A673 (cell line): ENCODE measurements around the gene DCAF17. TPM values are rescaled to one million over a fixed set of nuclear protein-coding genes. Genes with fewer than 3 reads are reported as not detected.

Source experiments
- BruUV-seq: library from RNA; stranded (reverse); fragments of 400-500 nt; replicated peaks from 2 replicates; lab custom pipeline; 2021; lab: Mats Ljungman, UMichigan
- CTCF ChIA-PET: fragments of 300-600 bp; sonication (Branson Sonifier 250); formaldehyde crosslinking; loops from one replicate; lab custom pipeline; 2022; ENCODE audit warnings: antibody characterized with exemption; lab: Charles Lee
- POLR2A ChIA-PET: fragments of 300-600 bp; sonication (Branson Sonifier 250); formaldehyde crosslinking; loops from one replicate; lab custom pipeline; 2022; ENCODE audit warnings: antibody characterized with exemption; ENCODE audit not compliant: low non-redundant PET; lab: Charles Lee
- DNase-seq: peaks from one replicate; pipeline ENCODE4 v3.0.0-alpha.2; 2015; ENCODE audit warnings: low spot score
- H3K27ac ChIP-seq: fragments of 200-600 bp; sonication (generic); 2 replicates; pipeline ENCODE4 v1.5.1; 2016; ENCODE audit warnings: mixed run types, low read depth, mild to moderate bottlenecking, mixed read lengths, antibody characterized with exemption, low read length; ENCODE audit not compliant: poor library complexity, severe bottlenecking
- H3K27me3 ChIP-seq: fragments of 200-600 bp; sonication (generic); replicated peaks from 2 replicates; pipeline ENCODE4 v1.6.1; 2017; ENCODE audit warnings: mixed run types, low read depth, mild to moderate bottlenecking, mixed read lengths, antibody characterized with exemption, low read length; ENCODE audit not compliant: insufficient read depth, poor library complexity
- H3K36me3 ChIP-seq: fragments of 200-600 bp; sonication (generic); 2 replicates; pipeline ENCODE4 v1.6.1; 2016; ENCODE audit warnings: mixed run types, mild to moderate bottlenecking, mixed read lengths, antibody characterized with exemption, low read length; ENCODE audit not compliant: insufficient read depth, poor library complexity, severe bottlenecking
- H3K4me1 ChIP-seq: fragments of 200-600 bp; sonication (generic); 2 replicates; pipeline ENCODE4 v1.6.1; 2017; ENCODE audit warnings: mixed run types, mild to moderate bottlenecking, mixed read lengths, antibody characterized with exemption, low read length; ENCODE audit not compliant: insufficient read depth, poor library complexity, severe bottlenecking
- H3K4me3 ChIP-seq: fragments of 200-600 bp; sonication (generic); 2 replicates; pipeline ENCODE4 v1.5.1; 2016; ENCODE audit warnings: low read depth, mixed run types, mild to moderate bottlenecking, mixed read lengths, low read length; ENCODE audit not compliant: poor library complexity, severe bottlenecking
- H3K9me3 ChIP-seq: fragments of 200-600 bp; sonication (generic); 2 replicates; pipeline ENCODE4 v1.6.1; 2016; ENCODE audit warnings: mixed run types, low read depth, mild to moderate bottlenecking, mixed read lengths, antibody characterized with exemption, low read length; ENCODE audit not compliant: poor library complexity, severe bottlenecking
- EZH2 ChIP-seq: fragments of 200-600 bp; sonication (generic); IDR thresholded peaks from 2 replicates; pipeline ENCODE4 v1.6.1; 2017; ENCODE audit warnings: borderline replicate concordance, low read depth, mild to moderate bottlenecking, mixed read lengths, antibody characterized with exemption, low read length; ENCODE audit not compliant: poor library complexity, severe bottlenecking
- intact Hi-C: fragments of 100-400 bp; cut with micrococcal nuclease; formaldehyde crosslinking; loops from one replicate; pipeline ENCODE4 v1.10.0; 2022; ENCODE audit not compliant: unreplicated experiment
- total RNA-seq: library from RNA; stranded (reverse); gene quantifications from 2 replicates; pipeline ENCODE4 v1.2.3, GENCODE V29; 2021
- TF ChIP-seq, protein P1 (sequence below): fragments of 300-800, 200-600 bp; sonication (generic); conservative IDR thresholded peaks from 2 replicates; pipeline ENCODE4 v1.5.1; 2017; ENCODE audit warnings: low read depth, mild to moderate bottlenecking, antibody characterized with exemption, low read length, moderate library complexity, mixed read lengths

Gene DCAF17
- total RNA-seq, 1 experiment from 2014 or later: 25.0 TPM

DNA sequence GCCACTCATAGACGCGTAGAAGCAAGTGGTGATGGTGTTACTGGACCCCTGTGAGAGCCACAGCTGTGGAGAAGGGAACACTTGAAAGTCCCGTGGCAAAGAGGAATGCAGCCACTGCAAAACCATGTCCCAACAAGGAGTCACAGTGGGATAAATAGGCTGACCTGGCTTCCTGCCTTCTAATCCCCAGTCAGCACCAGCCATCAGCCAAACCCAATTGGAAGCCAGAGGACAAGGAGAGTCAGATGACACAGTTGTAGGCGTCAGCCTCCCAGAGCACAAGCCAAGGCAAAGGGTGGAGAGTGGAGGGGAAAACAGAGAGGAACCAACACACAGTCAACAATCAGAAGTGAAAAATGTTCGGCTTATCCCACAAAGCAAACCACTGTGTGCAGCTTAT lies 82.8 kb downstream of the DCAF17 start:
- CTCF ChIA-PET: no interaction called here
- no peaks in the 10 kb centered on the region for H3K36me3 ChIP-seq
- H3K27me3 ChIP-seq: no peaks in the 10 kb centered on the region
- BruUV-seq: no TSS peak
- POLR2A ChIA-PET: no interaction called here
- no peak overlapping the region for H3K27ac ChIP-seq
- no peak overlapping the region for H3K4me3 ChIP-seq
- intact Hi-C loops: no loop called here
- TF ChIP-seq, protein P1, sequence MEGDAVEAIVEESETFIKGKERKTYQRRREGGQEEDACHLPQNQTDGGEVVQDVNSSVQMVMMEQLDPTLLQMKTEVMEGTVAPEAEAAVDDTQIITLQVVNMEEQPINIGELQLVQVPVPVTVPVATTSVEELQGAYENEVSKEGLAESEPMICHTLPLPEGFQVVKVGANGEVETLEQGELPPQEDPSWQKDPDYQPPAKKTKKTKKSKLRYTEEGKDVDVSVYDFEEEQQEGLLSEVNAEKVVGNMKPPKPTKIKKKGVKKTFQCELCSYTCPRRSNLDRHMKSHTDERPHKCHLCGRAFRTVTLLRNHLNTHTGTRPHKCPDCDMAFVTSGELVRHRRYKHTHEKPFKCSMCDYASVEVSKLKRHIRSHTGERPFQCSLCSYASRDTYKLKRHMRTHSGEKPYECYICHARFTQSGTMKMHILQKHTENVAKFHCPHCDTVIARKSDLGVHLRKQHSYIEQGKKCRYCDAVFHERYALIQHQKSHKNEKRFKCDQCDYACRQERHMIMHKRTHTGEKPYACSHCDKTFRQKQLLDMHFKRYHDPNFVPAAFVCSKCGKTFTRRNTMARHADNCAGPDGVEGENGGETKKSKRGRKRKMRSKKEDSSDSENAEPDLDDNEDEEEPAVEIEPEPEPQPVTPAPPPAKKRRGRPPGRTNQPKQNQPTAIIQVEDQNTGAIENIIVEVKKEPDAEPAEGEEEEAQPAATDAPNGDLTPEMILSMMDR: no peak
- TF ChIP-seq EZH2: no peak
- no peaks in the 10 kb centered on the region for H3K9me3 ChIP-seq
- no peaks in the 10 kb centered on the region for H3K4me1 ChIP-seq
- DNase-seq: no peak

DNA sequence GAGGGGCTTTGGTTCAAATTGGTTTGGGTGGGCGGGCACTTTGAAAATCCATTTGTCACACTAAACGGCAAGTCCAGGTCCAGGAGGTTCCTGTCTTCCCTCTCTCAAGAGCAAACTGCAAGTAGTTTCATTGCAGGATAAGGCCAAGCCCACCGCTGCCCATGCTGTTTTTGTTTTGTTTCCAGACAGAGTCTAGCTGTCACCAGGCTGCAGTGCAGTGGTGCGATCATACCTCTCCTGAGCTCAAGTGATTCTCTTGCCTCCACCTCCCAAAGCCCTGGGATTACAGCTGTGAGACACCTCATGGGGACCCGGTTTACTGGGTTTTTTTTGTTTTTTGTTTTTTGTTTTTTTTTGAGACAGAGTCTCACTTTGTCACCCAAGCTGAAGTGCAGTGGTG lies 86.4 kb downstream of the DCAF17 start:
- H3K36me3 ChIP-seq: no peaks in the 10 kb centered on the region
- H3K27ac ChIP-seq: no peak overlapping the region
- H3K4me3 ChIP-seq: no peak overlapping the region
- intact Hi-C loops: no loop called here
- no peaks in the 10 kb centered on the region for H3K4me1 ChIP-seq
- no peak for DNase-seq
- POLR2A ChIA-PET: no interaction called here
- no TSS peak for BruUV-seq
- no peaks in the 10 kb centered on the region for H3K27me3 ChIP-seq
- H3K9me3 ChIP-seq: no peaks in the 10 kb centered on the region
- no peak for TF ChIP-seq EZH2
- TF ChIP-seq, protein P1: no peak
- CTCF ChIA-PET: no interaction called here

DNA sequence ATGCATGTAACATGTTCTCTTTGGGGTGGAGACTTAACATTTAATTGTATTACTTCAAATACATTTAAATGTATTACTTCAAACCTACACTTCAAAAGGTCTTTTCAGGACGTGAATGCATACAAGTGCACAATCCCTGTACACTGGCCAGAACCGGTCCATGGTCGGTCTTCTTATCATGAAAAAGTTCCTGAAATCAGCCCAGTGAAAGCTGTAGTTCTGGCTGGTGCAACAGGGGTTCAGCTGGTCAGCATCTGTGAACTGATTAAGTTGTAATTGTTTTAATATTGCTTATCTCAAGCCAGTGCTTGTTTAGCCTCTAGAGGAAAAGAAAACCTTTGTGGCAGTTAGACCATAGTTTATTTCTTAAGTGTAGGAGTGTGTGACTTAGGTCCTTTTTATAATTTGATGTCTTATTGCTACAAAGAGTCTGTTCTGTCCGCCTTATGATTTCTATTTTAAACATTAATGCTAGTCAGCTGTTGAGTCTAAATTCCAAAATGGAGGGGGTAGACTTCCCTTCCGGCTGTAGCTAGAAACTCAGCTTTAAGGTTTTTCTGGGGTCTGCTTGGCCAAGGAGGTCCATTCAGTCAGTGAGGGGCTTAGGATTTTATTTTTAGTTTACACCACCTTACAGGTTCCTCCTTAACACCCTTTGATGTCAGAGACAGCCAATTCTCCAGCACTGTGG lies 87.5 kb downstream of the DCAF17 start:
- H3K27ac ChIP-seq: no peak overlapping the region
- no peaks in the 10 kb centered on the region for H3K4me1 ChIP-seq
- H3K36me3 ChIP-seq: no peaks in the 10 kb centered on the region
- intact Hi-C loops: no loop called here
- H3K27me3 ChIP-seq: no peaks in the 10 kb centered on the region
- no peak for TF ChIP-seq EZH2
- TF ChIP-seq, protein P1: no peak
- ChIA-PET POLR2A (no interaction called here), CTCF (no interaction called here)
- DNase-seq: no peak
- H3K9me3 ChIP-seq: no peaks in the 10 kb centered on the region
- no TSS peak for BruUV-seq
- peak overlapping the region; percentile 66 for H3K4me3 ChIP-seq
